SK-N-SH (cell line): ENCODE data around the gene LSM2. TPM values are rescaled to one million over a fixed set of nuclear protein-coding genes. Genes with fewer than 3 reads are reported as not detected.

ENCODE experiments used
- CTCF ChIA-PET: fragments of 300-600, 350-600 bp; formaldehyde crosslinking; extraction: SDS; loops from one replicate; lab custom pipeline; 2021; lab: Yijun Ruan, JAX
- POLR2A ChIA-PET: fragments of 350-600 bp; sonication (Branson Sonifier 250); formaldehyde crosslinking; extraction: SDS; loops from one replicate; lab custom pipeline; 2020; ENCODE audit warnings: antibody characterized with exemption, inconsistent platforms; lab: Yijun Ruan, JAX
- DNase-seq: peaks from one replicate; pipeline ENCODE4 v3.0.0; 2012
- H2AFZ ChIP-seq: fragments of 200-600 bp; sonication (generic); 2 replicates; pipeline ENCODE4 v1.8.1; 2016; ENCODE audit warnings: antibody characterized with exemption, mild to moderate bottlenecking, low read depth
- H3F3A ChIP-seq: fragments of 200-600 bp; sonication (generic); replicated peaks from 2 replicates; pipeline ENCODE3; 2016; ENCODE audit warnings: antibody characterized with exemption, mild to moderate bottlenecking; ENCODE audit not compliant: insufficient read depth
- H3K27ac ChIP-seq, 2 experiments: fragments of 200-500 bp in 1 of 2; fragments of 200-600 bp in 1 of 2; sonication (Bioruptor generic) in 1 of 2; sonication (generic), shearing (Covaris generic) in 1 of 2; 2 replicates each; pipeline versions ENCODE4 v1.5.1 to v1.6.1; 2014 to 2016; ENCODE audit warnings: low read depth in 2 of 2, inconsistent platforms in 1 of 2, low read length in 1 of 2, mild to moderate bottlenecking in 1 of 2, mixed read lengths in 1 of 2
- H3K27me3 ChIP-seq: fragments of 200-600 bp; sonication (generic), shearing (Covaris generic); 2 replicates; pipeline ENCODE4 v1.6.1; 2016; ENCODE audit warnings: mixed run types; ENCODE audit not compliant: insufficient read depth
- H3K36me3 ChIP-seq, 2 experiments: fragments of 200-500 bp in 1 of 2; fragments of 200-600 bp in 1 of 2; sonication (Bioruptor generic) in 1 of 2; sonication (generic) in 1 of 2; replicated peaks in 1 of 2; 2 replicates each; pipeline versions ENCODE3 to v1.5.1; 2014 to 2016; ENCODE audit warnings: low read length in 1 of 2, mild to moderate bottlenecking in 1 of 2; ENCODE audit not compliant: insufficient read depth in 2 of 2, control insufficient read depth in 1 of 2
- H3K4me1 ChIP-seq, 2 experiments: fragments of 200-500 bp in 1 of 2; fragments of 200-600 bp in 1 of 2; sonication (Bioruptor generic) in 1 of 2; sonication (generic), shearing (Covaris generic) in 1 of 2; 2 replicates each; pipeline versions ENCODE4 v1.5.1 to v1.6.1; 2014 to 2016; ENCODE audit warnings: low read depth in 1 of 2, low read length in 1 of 2, mixed run types in 1 of 2; ENCODE audit not compliant: insufficient read depth in 2 of 2, control insufficient read depth in 1 of 2
- H3K4me2 ChIP-seq: fragments of 200-600 bp; sonication (generic), shearing (Covaris generic); 2 replicates; pipeline ENCODE4 v1.6.1; 2017; ENCODE audit warnings: mixed run types
- H3K4me3 ChIP-seq, 2 experiments: fragments of 200-500 bp in 1 of 2; fragments of 200-600 bp in 1 of 2; sonication (Bioruptor generic) in 1 of 2; sonication (generic), shearing (Covaris generic) in 1 of 2; 2 replicates each; pipeline versions ENCODE4 v1.5.1 to v1.8.1; 2014 to 2016; ENCODE audit warnings: low read depth in 2 of 2, inconsistent platforms in 1 of 2, low read length in 1 of 2, mild to moderate bottlenecking in 1 of 2, mixed read lengths in 1 of 2, moderate library complexity in 1 of 2
- H3K79me2 ChIP-seq: fragments of 200-600 bp; sonication (generic); 2 replicates; pipeline ENCODE4 v1.8.1; 2017; ENCODE audit warnings: mild to moderate bottlenecking; ENCODE audit not compliant: insufficient read depth
- H3K9ac ChIP-seq: fragments of 200-600 bp; sonication (generic); 2 replicates; pipeline ENCODE4 v1.6.1; 2017; ENCODE audit warnings: mixed run types
- H3K9me2 ChIP-seq: fragments of 200-600 bp; sonication (generic); 2 replicates; pipeline ENCODE4 v1.6.1; 2017; ENCODE audit warnings: mixed run types
- H3K9me3 ChIP-seq: fragments of 200-600 bp; sonication (generic); 2 replicates; pipeline ENCODE4 v1.6.1; 2017; ENCODE audit warnings: mixed run types, mild to moderate bottlenecking, moderate library complexity
- H4K20me1 ChIP-seq: fragments of 200-600 bp; sonication (generic); 2 replicates; pipeline ENCODE4 v1.6.1; 2017; ENCODE audit warnings: mild to moderate bottlenecking, mixed run types; ENCODE audit not compliant: insufficient read depth
- CHD2 ChIP-seq: fragments of 150-350 bp; IDR thresholded peaks from 2 replicates; pipeline ENCODE4 v1.6.1; 2018; ENCODE audit warnings: low read length; ENCODE audit not compliant: partially characterized antibody
- CTCF ChIP-seq: fragments of 200-600 bp; sonication (generic); IDR thresholded peaks from 2 replicates; pipeline ENCODE4 v1.6.1; 2017; ENCODE audit warnings: antibody characterized with exemption, mild to moderate bottlenecking, moderate library complexity
- ELF1 ChIP-seq: IDR thresholded peaks from 2 replicates; pipeline ENCODE4 v1.4.0; 2012
- EZH2phosphoT487 ChIP-seq: fragments of 200-600 bp; sonication (generic); IDR thresholded peaks from 2 replicates; pipeline ENCODE4 v1.6.1; 2017; ENCODE audit warnings: low read depth, mixed run types, mild to moderate bottlenecking, antibody characterized with exemption, moderate library complexity, borderline replicate concordance
- FOSL2 ChIP-seq: IDR thresholded peaks from 2 replicates; pipeline ENCODE4 v1.4.0; 2012; ENCODE audit warnings: low read depth, mild to moderate bottlenecking, moderate library complexity, borderline replicate concordance
- FOXJ3 ChIP-seq: sonication (generic); formaldehyde crosslinking; IDR thresholded peaks from 2 replicates; pipeline ENCODE4 v1.5.1; 2020; ENCODE audit warnings: mild to moderate bottlenecking, missing genetic modification reagents
- FOXM1 ChIP-seq: IDR thresholded peaks from 2 replicates; pipeline ENCODE4 v1.4.0; 2012; ENCODE audit warnings: low read depth, mild to moderate bottlenecking
- GABPA ChIP-seq: IDR thresholded peaks from 2 replicates; pipeline ENCODE4 v1.4.0; 2012; ENCODE audit warnings: low read depth, mild to moderate bottlenecking
- GATA2 ChIP-seq: sonication (generic); formaldehyde crosslinking; IDR thresholded peaks from 2 replicates; pipeline ENCODE4 v1.5.0; 2020; ENCODE audit warnings: mild to moderate bottlenecking, missing genetic modification reagents
- IRF3 ChIP-seq: fragments of 150-350 bp; IDR thresholded peaks from 2 replicates; pipeline ENCODE4 v1.6.1; 2016; ENCODE audit warnings: mild to moderate bottlenecking, low read depth, low read length
- MAX ChIP-seq: IDR thresholded peaks from 2 replicates; pipeline ENCODE4 v1.4.0; 2012; ENCODE audit warnings: low read depth
- MEF2A ChIP-seq: IDR thresholded peaks from 2 replicates; pipeline ENCODE4 v1.4.0; 2012; ENCODE audit warnings: low read depth, borderline replicate concordance
- PBX3 ChIP-seq: IDR thresholded peaks from 2 replicates; pipeline ENCODE4; 2012
- POLR2AphosphoS5 ChIP-seq: IDR thresholded peaks from 2 replicates; pipeline ENCODE4 v1.6.1; 2012; ENCODE audit warnings: low read depth, low read length
- RCOR1 ChIP-seq: fragments of 150-350 bp; IDR thresholded peaks from 2 replicates; pipeline ENCODE4 v1.6.1; 2017; ENCODE audit warnings: antibody characterized with exemption, low read length
- RFX5 ChIP-seq: IDR thresholded peaks from 2 replicates; pipeline ENCODE4 v1.6.1; 2012; ENCODE audit warnings: mild to moderate bottlenecking, improper control_type of control experiment, low read length
- SIN3A ChIP-seq: IDR thresholded peaks from 2 replicates; pipeline ENCODE4 v1.6.1; 2012; ENCODE audit warnings: low read depth, mild to moderate bottlenecking, low read length, moderate library complexity, borderline replicate concordance
- TAF1 ChIP-seq: IDR thresholded peaks from 2 replicates; pipeline ENCODE4 v1.6.1; 2012; ENCODE audit warnings: low read depth, mild to moderate bottlenecking, low read length, moderate library complexity, borderline replicate concordance
- TCF12 ChIP-seq: IDR thresholded peaks from 2 replicates; pipeline ENCODE4 v1.4.0; 2012
- TEAD4 ChIP-seq: IDR thresholded peaks from 2 replicates; pipeline ENCODE4 v1.4.0; 2012; ENCODE audit warnings: mild to moderate bottlenecking, borderline replicate concordance; ENCODE audit not compliant: insufficient read depth
- USF1 ChIP-seq: IDR thresholded peaks from 2 replicates; pipeline ENCODE4 v1.4.0; 2012; ENCODE audit warnings: low read depth, borderline replicate concordance
- USF2 ChIP-seq: fragments of 150-350 bp; IDR thresholded peaks from 2 replicates; pipeline ENCODE4 v1.6.1; 2017; ENCODE audit warnings: antibody characterized with exemption, low read length, low read depth, borderline replicate concordance
- YY1 ChIP-seq: IDR thresholded peaks from 2 replicates; pipeline ENCODE4 v1.4.0; 2012; ENCODE audit warnings: low read depth, mild to moderate bottlenecking
- WGBS: methylation state at CpG from one replicate; pipeline ENCODE4 v1.1.6; 2017; ENCODE audit warnings: low lambda C conversion rate; 5-methylcytosine and 5-hydroxymethylcytosine counted together
- polyA plus RNA-seq, 3 experiments: library from polyadenylated mRNA; depleted of rRNA; stranded (reverse); fragments of >200 nt; gene quantifications; 2 replicates each; pipeline ENCODE4 v1.2.3, GENCODE V29; 2012

LSM2 gene
- polyA plus RNA-seq, 1 of the 3 experiments (the other 2 are of a cell fraction): 79.1 TPM

- Histone ChIP-seq H3K9me3 (no peaks in the 10 kb centered on the region), H3K9ac (no peak overlapping the region), H3K36me3 (peaks cover 23 to 31% of the 10 kb centered on the region in 2 experiments), H3K4me2 (peak overlapping the region; percentile 53; the same call in 1 of the 2 replicates), H3F3A (peaks cover 25% of the 10 kb centered on the region), H3K27ac (peak overlapping the region in 1 of 2 experiments; percentile 72; a peak in 2 of 4 replicates), H3K79me2 (peaks cover 38% of the 10 kb centered on the region), H3K27me3 (no peaks in the 10 kb centered on the region), H3K9me2 (no peaks in the 10 kb centered on the region), H2AFZ (no peak overlapping the region), H4K20me1 (no peaks in the 10 kb centered on the region), H3K4me3 (no peak overlapping the region), H3K4me1 (peaks cover 3 to 12% of the 10 kb centered on the region in 2 experiments; a peak in 3 of 4 replicates)
- POLR2A ChIA-PET: no interaction called here
- TF ChIP-seq TEAD4 (no peak), IRF3 (no peak), EZH2phosphoT487 (no peak), GABPA (peak; percentile 42; the same call in 1 of the 2 replicates), FOSL2 (peak; percentile 36; the same call in 1 of the 2 replicates), ELF1 (no peak), CTCF (no peak), YY1 (no peak), RCOR1 (no peak), USF1 (peak; percentile 54), POLR2AphosphoS5 (no peak), CHD2 (no peak)
- 45% methylated on average over 9 of the region's 12 CpGs for WGBS
- no peak for DNase-seq
- CTCF ChIA-PET: interaction anchor here (2.3 to 3.8 kb wide), 2 partner anchors 16 to 23 kb away, joined by 16 to 62 read pairs; partner anchors contain the start of gene VWA7
Observed at GRCh38 chr6:31792761-31793171, 14.0 kb downstream of the LSM2 start.

GRCh38 chr6:31792090-31792374 is 14.7 kb downstream of the LSM2 start:
- Histone ChIP-seq H4K20me1 (no peaks in the 10 kb centered on the region), H3K79me2 (peaks cover 38% of the 10 kb centered on the region), H3K9me3 (no peaks in the 10 kb centered on the region), H3K9ac (no peak overlapping the region), H2AFZ (no peak overlapping the region), H3K27ac (peak overlapping the region in 1 of 2 experiments; percentile 72; a peak in 1 of 4 replicates), H3K4me1 (peaks cover 3 to 12% of the 10 kb centered on the region in 2 experiments; a peak in 3 of 4 replicates), H3K9me2 (no peaks in the 10 kb centered on the region), H3K4me3 (no peak overlapping the region), H3F3A (peaks cover 17% of the 10 kb centered on the region), H3K4me2 (no peak overlapping the region), H3K27me3 (no peaks in the 10 kb centered on the region), H3K36me3 (peaks cover 22 to 28% of the 10 kb centered on the region in 2 experiments)
- POLR2A ChIA-PET: interaction anchor here (1.2 kb wide), 1 partner anchor 62 kb away, joined by 4 read pairs; no protein-coding TSS in a partner anchor
- DNase-seq: no peak
- 91% methylated on average over 3 of the region's 3 CpGs for WGBS
- CTCF ChIA-PET: interaction anchor here (0.5 to 3.8 kb wide), 18 partner anchors 15 to 98 kb away, joined by 3 to 62 read pairs (median 6); partner anchors contain the start of genes CLIC1, HSPA1A, HSPA1L and LY6G6C
- TF ChIP-seq GATA2 (CRISPR knock-in tag) (no peak), SIN3A (no peak), RFX5 (no peak), MAX (no peak), FOXM1 (no peak), POLR2AphosphoS5 (no peak), YY1 (no peak), USF2 (no peak), PBX3 (no peak), FOXJ3 (no peak), TAF1 (no peak), RCOR1 (no peak), FOSL2 (no peak), TEAD4 (no peak), TCF12 (no peak), MEF2A (no peak)
